ENCODE data around the gene AXDND1. TPM values are rescaled to one million over a fixed set of nuclear protein-coding genes. Genes with fewer than 3 reads are reported as not detected.

The AXDND1 gene
- total RNA-seq, 1 experiment from 2014 or later: 0.48 TPM

DNA sequence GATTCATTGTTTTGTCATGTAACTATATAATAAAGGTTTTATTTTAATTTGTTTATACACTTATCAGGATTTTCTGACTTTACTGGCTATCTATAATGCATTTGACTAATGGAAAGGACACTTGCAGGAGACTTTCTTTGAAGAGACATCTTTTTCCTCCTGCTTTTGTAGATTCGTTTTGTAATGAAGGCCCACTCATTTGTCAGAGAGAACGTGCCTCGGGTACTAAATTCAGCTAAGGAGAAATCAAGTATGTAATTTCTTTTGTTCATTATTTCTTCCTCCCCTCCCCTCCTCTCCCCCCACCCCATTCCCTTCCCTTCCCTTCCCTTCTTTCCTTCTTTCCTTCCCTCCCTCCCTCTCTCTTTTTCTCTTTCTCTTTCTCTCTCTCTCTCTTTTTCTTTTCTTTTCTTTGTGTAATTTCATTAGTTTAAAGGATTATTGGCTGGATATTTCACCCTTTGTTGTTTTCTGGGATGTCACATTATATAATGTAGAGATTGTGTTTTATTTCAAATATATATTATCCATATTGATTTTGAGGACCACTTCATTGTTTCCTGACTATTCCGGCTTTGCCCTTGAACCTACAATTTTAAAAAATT lies 23.7 kb upstream of the AXDND1 start:
- Histone ChIP-seq H3K79me1 (ENCODE audit: insufficient read depth, low read depth, low read length, poor library complexity, severe bottlenecking) (no peaks in the 10 kb centered on the region), H2AK5ac (ENCODE audit: insufficient read length, low read length) (no peak overlapping the region), H3K9ac (ENCODE audit: extremely low read depth, insufficient read length, low read length) (no peak overlapping the region), H4K5ac (ENCODE audit: insufficient read length, low read depth, low read length) (no peak overlapping the region), H4K91ac (ENCODE audit: insufficient read length, low read depth, low read length) (no peak overlapping the region), H2BK5ac (ENCODE audit: insufficient read length, low read length) (no peak overlapping the region), H3K4me2 (ENCODE audit: insufficient read depth, insufficient read length, low read length) (no peak overlapping the region), H3K14ac (ENCODE audit: insufficient read depth, low read length) (no peak overlapping the region), H3K56ac (ENCODE audit: insufficient read length, low read depth, low read length) (no peak overlapping the region), H3T11ph (ENCODE audit: low read length) (no peak overlapping the region), H2BK20ac (ENCODE audit: low read depth, low read length, poor library complexity, severe bottlenecking) (no peak overlapping the region), H3K27me3 (ENCODE audit: insufficient read depth, low read length) (no peaks in the 10 kb centered on the region), H3K4me1 (ENCODE audit: insufficient read depth, low read length) (no peaks in the 10 kb centered on the region), H3K18ac (ENCODE audit: insufficient read length, low read depth, low read length) (no peak overlapping the region), H2BK12ac (ENCODE audit: insufficient read length, low read depth, low read length) (no peak overlapping the region), H4K20me1 (ENCODE audit: control insufficient read depth, insufficient read depth, insufficient read length) (no peaks in the 10 kb centered on the region), H3K23me2 (ENCODE audit: insufficient read length, low read depth, low read length, poor library complexity, severe bottlenecking) (no peaks in the 10 kb centered on the region), H3K4ac (ENCODE audit: low read depth, low read length) (no peak overlapping the region), H2AFZ (ENCODE audit: low read length) (no peak overlapping the region), H3K27ac (ENCODE audit: insufficient read length, low read depth, low read length) (no peak overlapping the region), H2BK15ac (ENCODE audit: low read depth, low read length) (no peak overlapping the region), H4K8ac (replicated peaks; ENCODE audit: insufficient read length, low read depth, low read length) (no peak overlapping the region), H2BK120ac (ENCODE audit: low read depth, low read length, poor library complexity, severe bottlenecking) (no peak overlapping the region), H3K79me2 (ENCODE audit: insufficient read depth, low read length) (no peaks in the 10 kb centered on the region), H3K23ac (ENCODE audit: insufficient read length, low read depth, low read length) (no peak overlapping the region), H3K9me3 (ENCODE audit: control insufficient read depth, low read depth, low read length) (no peaks in the 10 kb centered on the region)
- H3K36me3 Mint-ChIP-seq (ENCODE audit: insufficient read depth in 1 of 3, low read depth in 3 of 3): peaks cover 0 to 3% (median 0%) of the 10 kb centered on the region in 3 experiments; a peak in 1 of 7 replicates
- no peak overlapping the region for H3K27ac Mint-ChIP-seq
- WGBS (ENCODE audit: extremely low coverage, insufficient read length, low lambda C conversion rate): no CpG with 5 or more reads among the region's 4 CpGs
- TF ChIP-seq CTCF (conservative IDR thresholded peaks at IDR 0.05): no peak
- H3K9me3 Mint-ChIP-seq: no peaks in the 10 kb centered on the region
- no peak for DNase-seq
- no peak overlapping the region for H3K4me3 Mint-ChIP-seq
- no peaks in the 10 kb centered on the region for H3K27me3 Mint-ChIP-seq (ENCODE audit: low read depth)
- H3K4me1 Mint-ChIP-seq: no peaks in the 10 kb centered on the region
